SK-N-SH (cell line): Measurements from ENCODE around the gene CUL9.

ENCODE experiments used
- EZH2phosphoT487 ChIP-seq: fragments of 200-600 bp; sonication (generic); IDR thresholded peaks from 2 replicates; pipeline ENCODE4 v1.6.1; 2017; ENCODE audit warnings: low read depth, mixed run types, mild to moderate bottlenecking, antibody characterized with exemption, moderate library complexity, borderline replicate concordance
- NRF1 ChIP-seq: IDR thresholded peaks from 2 replicates; pipeline ENCODE4 v1.6.1; 2012; ENCODE audit warnings: low read depth, mild to moderate bottlenecking, low read length
- TF ChIP-seq, protein P1 (sequence below): IDR thresholded peaks from 2 replicates; pipeline ENCODE4; 2012
- TF ChIP-seq, protein P2 (sequence below): fragments of 200-600 bp; sonication (generic); IDR thresholded peaks from 2 replicates; pipeline ENCODE4 v1.6.1; 2017; ENCODE audit warnings: antibody characterized with exemption, mild to moderate bottlenecking, moderate library complexity

DNA sequence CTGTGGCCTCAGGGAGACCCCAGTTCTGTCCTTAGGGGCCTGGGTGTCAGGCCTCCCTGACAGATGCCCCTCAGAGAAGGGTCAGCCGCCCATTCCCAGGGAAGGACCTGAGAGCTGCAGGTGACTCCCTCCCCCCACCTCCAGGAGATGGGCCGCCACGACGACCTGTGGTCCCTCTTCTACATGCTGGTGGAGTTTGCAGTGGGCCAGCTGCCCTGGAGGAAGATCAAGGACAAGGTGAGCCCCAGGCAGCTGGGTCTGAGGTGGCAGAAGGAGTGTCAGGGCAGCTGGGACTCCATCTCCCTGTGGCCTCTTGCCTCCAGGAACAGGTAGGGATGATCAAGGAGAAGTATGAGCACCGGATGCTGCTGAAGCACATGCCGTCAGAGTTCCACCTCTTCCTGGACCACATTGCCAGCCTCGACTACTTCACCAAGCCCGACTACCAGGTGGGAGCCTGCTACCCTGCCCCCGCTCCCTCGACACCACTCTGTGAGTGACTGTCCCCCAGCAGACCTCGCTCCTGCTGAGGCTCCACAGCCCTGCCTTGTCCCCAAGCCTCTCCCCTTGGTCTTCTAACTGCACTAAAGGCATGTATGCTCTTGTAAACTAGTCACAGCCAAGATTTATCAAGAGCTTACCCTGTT lies 73.5 kb downstream of the CUL9 start:
- TF ChIP-seq NRF1 (no peak), EZH2phosphoT487 (no peak)
- TF ChIP-seq, protein P1, sequence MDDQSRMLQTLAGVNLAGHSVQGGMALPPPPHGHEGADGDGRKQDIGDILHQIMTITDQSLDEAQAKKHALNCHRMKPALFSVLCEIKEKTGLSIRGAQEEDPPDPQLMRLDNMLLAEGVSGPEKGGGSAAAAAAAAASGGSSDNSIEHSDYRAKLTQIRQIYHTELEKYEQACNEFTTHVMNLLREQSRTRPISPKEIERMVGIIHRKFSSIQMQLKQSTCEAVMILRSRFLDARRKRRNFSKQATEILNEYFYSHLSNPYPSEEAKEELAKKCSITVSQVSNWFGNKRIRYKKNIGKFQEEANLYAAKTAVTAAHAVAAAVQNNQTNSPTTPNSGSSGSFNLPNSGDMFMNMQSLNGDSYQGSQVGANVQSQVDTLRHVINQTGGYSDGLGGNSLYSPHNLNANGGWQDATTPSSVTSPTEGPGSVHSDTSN, result no peak
- TF ChIP-seq, protein P2, sequence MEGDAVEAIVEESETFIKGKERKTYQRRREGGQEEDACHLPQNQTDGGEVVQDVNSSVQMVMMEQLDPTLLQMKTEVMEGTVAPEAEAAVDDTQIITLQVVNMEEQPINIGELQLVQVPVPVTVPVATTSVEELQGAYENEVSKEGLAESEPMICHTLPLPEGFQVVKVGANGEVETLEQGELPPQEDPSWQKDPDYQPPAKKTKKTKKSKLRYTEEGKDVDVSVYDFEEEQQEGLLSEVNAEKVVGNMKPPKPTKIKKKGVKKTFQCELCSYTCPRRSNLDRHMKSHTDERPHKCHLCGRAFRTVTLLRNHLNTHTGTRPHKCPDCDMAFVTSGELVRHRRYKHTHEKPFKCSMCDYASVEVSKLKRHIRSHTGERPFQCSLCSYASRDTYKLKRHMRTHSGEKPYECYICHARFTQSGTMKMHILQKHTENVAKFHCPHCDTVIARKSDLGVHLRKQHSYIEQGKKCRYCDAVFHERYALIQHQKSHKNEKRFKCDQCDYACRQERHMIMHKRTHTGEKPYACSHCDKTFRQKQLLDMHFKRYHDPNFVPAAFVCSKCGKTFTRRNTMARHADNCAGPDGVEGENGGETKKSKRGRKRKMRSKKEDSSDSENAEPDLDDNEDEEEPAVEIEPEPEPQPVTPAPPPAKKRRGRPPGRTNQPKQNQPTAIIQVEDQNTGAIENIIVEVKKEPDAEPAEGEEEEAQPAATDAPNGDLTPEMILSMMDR, result no peak
